Transverse colon (tissue), 4 donors: ENCODE measurements around the gene PTPRA.

ENCODE experiments used
- CTCF ChIP-seq, 5 experiments: fragments of 200-600 bp in 3 of 5; fragments of 450-650 bp in 2 of 5; sonication (generic) in 3 of 5; IDR thresholded peaks; 1 replicate in 2 of 5; 2 replicates in 3 of 5; pipeline ENCODE4 v1.5.1; 2016 to 2017; ENCODE audit warnings: antibody characterized with exemption in 5 of 5, inconsistent platforms in 3 of 5, mild to moderate bottlenecking in 2 of 5, moderate library complexity in 1 of 5
- POLR2A ChIP-seq: fragments of 450-650 bp; IDR thresholded peaks from one replicate; pipeline ENCODE4 v1.6.1; 2016; ENCODE audit warnings: antibody characterized with exemption, mild to moderate bottlenecking, moderate library complexity
- POLR2AphosphoS5 ChIP-seq, 3 donors: sonication (generic); formaldehyde crosslinking; IDR thresholded peaks; one replicate each; pipeline ENCODE4 v1.6.1; 2016; ENCODE audit warnings: antibody characterized with exemption in 3 of 3

- no peak for TF ChIP-seq CTCF (IDR thresholded peaks at IDR 0.05)
- no peak for TF ChIP-seq POLR2AphosphoS5 (IDR thresholded peaks at IDR 0.05)
- TF ChIP-seq POLR2A, result no peak
Observed at GRCh38 chr20:3067139-3068014, 194.1 kb downstream of the PTPRA start.
